ENCODE data around the gene SSC4D.

SSC4D gene

DNA sequence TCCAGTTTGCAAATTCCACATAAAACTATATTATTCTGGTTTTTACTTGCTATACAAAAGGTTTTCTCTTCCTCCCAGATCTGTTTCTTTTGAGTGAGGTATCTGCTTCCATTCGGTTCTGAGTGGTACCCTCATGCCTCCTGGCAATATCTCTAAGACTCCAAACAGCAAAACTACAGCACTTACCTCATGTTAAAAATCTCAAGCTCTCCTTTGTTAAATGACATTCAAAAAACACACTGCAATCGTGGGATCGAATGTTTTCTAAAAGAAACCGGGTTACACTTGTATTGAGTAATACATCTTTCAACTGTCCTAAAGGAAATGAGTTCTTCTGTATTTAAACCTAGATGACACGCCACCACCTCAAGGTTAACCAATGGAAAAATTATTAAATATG lies 61.8 kb downstream of the SSC4D start:
- TF ChIP-seq POLR2AphosphoS5 (IDR thresholded peaks at IDR 0.05; ENCODE audit: low read depth, low read length) (no peak), SIN3A (IDR thresholded peaks at IDR 0.05; ENCODE audit: borderline replicate concordance, insufficient read depth, low read length) (no peak), REST (IDR thresholded peaks at IDR 0.05; ENCODE audit: insufficient read depth in 1 of 2, low read depth in 2 of 2, low read length in 2 of 2) (no peak), FOXP2 (optimal IDR thresholded peaks at IDR 0.05; ENCODE audit: borderline replicate concordance, extremely low read depth, extremely low read length, insufficient read depth) (no peak), TAF1 (IDR thresholded peaks at IDR 0.05; ENCODE audit: borderline replicate concordance, insufficient read depth, low read length) (no peak)

DNA sequence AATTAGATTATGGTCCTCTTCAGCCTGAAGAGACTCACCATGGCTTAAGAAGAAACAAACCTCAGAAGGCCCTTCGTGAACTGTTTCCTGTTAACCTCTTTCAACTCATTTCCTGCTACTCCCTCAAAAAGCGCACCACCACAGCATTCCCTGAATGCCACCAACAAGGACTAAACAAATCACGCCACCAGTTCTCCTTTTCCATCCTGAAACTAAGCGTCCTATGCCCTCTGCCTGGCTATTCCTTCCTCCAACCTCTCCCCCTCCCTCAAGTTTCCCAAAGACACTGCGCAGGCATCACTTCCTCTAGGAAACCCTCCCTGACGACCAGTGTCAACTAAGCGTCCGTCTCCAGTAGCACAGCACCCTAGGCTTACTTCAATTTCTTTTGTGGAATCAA lies 62.7 kb downstream of the SSC4D start:
- TF ChIP-seq TAF1 (IDR thresholded peaks at IDR 0.05; ENCODE audit: borderline replicate concordance, insufficient read depth, low read length), result no peak
- no peak for TF ChIP-seq FOXP2 (optimal IDR thresholded peaks at IDR 0.05; ENCODE audit: borderline replicate concordance, extremely low read depth, extremely low read length, insufficient read depth)
- TF ChIP-seq POLR2AphosphoS5 (IDR thresholded peaks at IDR 0.05; ENCODE audit: low read depth, low read length), result no peak
- TF ChIP-seq REST (IDR thresholded peaks at IDR 0.05; ENCODE audit: insufficient read depth in 1 of 2, low read depth in 2 of 2, low read length in 2 of 2), result no peak
- no peak for TF ChIP-seq SIN3A (IDR thresholded peaks at IDR 0.05; ENCODE audit: borderline replicate concordance, insufficient read depth, low read length)

GRCh38 chr7:76346097-76346496 lies 63.4 kb downstream of the SSC4D start:
- TF ChIP-seq TAF1 (IDR thresholded peaks at IDR 0.05; ENCODE audit: borderline replicate concordance, insufficient read depth, low read length), result no peak

GRCh38 chr7:76343931-76344321 lies 65.6 kb downstream of the SSC4D start:
- TF ChIP-seq SIN3A (IDR thresholded peaks at IDR 0.05; ENCODE audit: borderline replicate concordance, insufficient read depth, low read length) (no peak), POLR2AphosphoS5 (IDR thresholded peaks at IDR 0.05; ENCODE audit: low read depth, low read length) (no peak), TAF1 (IDR thresholded peaks at IDR 0.05; ENCODE audit: borderline replicate concordance, insufficient read depth, low read length) (no peak), REST (IDR thresholded peaks at IDR 0.05; ENCODE audit: insufficient read depth in 1 of 2, low read depth in 2 of 2, low read length in 2 of 2) (no peak), FOXP2 (optimal IDR thresholded peaks at IDR 0.05; ENCODE audit: borderline replicate concordance, extremely low read depth, extremely low read length, insufficient read depth) (no peak)

DNA sequence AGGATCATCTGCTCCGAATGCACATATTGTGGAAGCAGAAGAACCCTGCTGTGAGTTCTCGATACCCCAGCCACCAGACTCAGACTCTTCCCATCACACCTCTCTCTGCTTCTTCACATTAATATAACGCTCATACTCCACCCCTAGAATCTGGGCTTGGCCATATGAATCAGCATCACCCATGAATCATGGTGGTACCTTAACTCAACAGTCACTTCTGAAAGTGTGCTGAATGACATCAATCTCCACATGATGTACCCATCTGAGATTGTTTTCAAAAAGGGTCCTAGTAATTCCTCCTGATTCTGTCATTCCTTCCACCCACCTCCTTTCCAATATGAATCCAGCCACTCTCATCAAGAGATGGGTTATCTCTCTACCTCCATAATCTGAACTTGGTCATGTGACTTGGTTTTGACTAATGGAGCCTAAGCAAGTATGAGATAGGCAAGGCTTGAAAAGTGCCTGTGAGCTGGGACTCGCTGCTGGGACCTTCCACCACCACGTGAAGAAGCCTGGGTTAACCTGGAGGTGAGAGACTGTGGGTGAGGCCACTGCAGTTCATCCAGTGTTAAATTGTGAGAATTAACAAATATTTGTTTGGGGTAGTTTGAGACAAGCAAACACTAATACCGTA lies 66.1 kb downstream of the SSC4D start:
- no peak for TF ChIP-seq FOXP2 (optimal IDR thresholded peaks at IDR 0.05; ENCODE audit: borderline replicate concordance, extremely low read depth, extremely low read length, insufficient read depth)
- no peak for TF ChIP-seq SIN3A (IDR thresholded peaks at IDR 0.05; ENCODE audit: borderline replicate concordance, insufficient read depth, low read length)

DNA sequence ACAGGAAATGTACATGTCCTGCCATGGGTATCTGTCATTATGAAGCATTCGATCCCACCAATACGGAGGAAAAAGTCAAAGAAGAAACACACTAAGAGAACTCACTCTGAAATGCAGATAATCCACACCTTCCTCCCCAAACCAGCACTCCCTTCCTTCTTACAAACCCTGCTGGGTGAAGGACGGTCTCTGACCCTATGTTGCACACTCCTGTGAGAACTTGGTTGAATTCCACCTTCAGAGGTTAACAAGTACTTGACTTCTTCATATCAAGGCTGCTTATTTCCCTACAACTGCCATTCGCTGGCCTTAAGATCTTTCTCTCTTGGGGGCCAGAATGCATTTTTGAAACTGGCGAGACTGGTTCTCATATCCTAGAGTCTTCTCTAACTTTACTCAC lies 67.3 kb downstream of the SSC4D start:
- TF ChIP-seq SIN3A (IDR thresholded peaks at IDR 0.05; ENCODE audit: borderline replicate concordance, insufficient read depth, low read length), result no peak
- TF ChIP-seq FOXP2 (optimal IDR thresholded peaks at IDR 0.05; ENCODE audit: borderline replicate concordance, extremely low read depth, extremely low read length, insufficient read depth), result no peak
- no peak for TF ChIP-seq REST (IDR thresholded peaks at IDR 0.05; ENCODE audit: insufficient read depth in 1 of 2, low read depth in 2 of 2, low read length in 2 of 2)
- TF ChIP-seq POLR2AphosphoS5 (IDR thresholded peaks at IDR 0.05; ENCODE audit: low read depth, low read length), result no peak
- TF ChIP-seq TAF1 (IDR thresholded peaks at IDR 0.05; ENCODE audit: borderline replicate concordance, insufficient read depth, low read length), result no peak
